Prostate gland (tissue), 2 donors: ENCODE measurements around the gene SFXN1.
"Not testable (repeated sequence)": the region's sequence is repeated elsewhere in the genome, so short reads cannot be mapped to it uniquely, and the experiment has no call there.

Source experiments
- CTCF ChIP-seq, 4 experiments: fragments of 200-600 bp in 2 of 4; fragments of 450-650 bp in 2 of 4; sonication (generic) in 2 of 4; IDR thresholded peaks; 1 replicate in 3 of 4; 2 replicates in 1 of 4; pipeline ENCODE4 v1.5.1; 2016 to 2019; ENCODE audit warnings: antibody characterized with exemption in 4 of 4, mild to moderate bottlenecking in 2 of 4, moderate library complexity in 2 of 4
- POLR2A ChIP-seq: fragments of 450-650 bp; IDR thresholded peaks from one replicate; pipeline ENCODE4 v1.6.1; 2016; ENCODE audit warnings: antibody characterized with exemption, mild to moderate bottlenecking
- POLR2AphosphoS5 ChIP-seq: sonication (generic); formaldehyde crosslinking; IDR thresholded peaks from one replicate; pipeline ENCODE4 v1.6.1; 2017; ENCODE audit warnings: antibody characterized with exemption

GRCh38 chr5:175507671-175508070 is 29.3 kb downstream of the SFXN1 start:
- not testable (repeated sequence) for TF ChIP-seq CTCF (IDR thresholded peaks at IDR 0.05); POLR2A; POLR2AphosphoS5
